ENCODE results near the gene KPNA1. TPM values are rescaled to one million over a fixed set of nuclear protein-coding genes. Genes with fewer than 3 reads are reported as not detected.

The KPNA1 gene
- total RNA-seq, 1 experiment from 2014 or later: 104 TPM

DNA sequence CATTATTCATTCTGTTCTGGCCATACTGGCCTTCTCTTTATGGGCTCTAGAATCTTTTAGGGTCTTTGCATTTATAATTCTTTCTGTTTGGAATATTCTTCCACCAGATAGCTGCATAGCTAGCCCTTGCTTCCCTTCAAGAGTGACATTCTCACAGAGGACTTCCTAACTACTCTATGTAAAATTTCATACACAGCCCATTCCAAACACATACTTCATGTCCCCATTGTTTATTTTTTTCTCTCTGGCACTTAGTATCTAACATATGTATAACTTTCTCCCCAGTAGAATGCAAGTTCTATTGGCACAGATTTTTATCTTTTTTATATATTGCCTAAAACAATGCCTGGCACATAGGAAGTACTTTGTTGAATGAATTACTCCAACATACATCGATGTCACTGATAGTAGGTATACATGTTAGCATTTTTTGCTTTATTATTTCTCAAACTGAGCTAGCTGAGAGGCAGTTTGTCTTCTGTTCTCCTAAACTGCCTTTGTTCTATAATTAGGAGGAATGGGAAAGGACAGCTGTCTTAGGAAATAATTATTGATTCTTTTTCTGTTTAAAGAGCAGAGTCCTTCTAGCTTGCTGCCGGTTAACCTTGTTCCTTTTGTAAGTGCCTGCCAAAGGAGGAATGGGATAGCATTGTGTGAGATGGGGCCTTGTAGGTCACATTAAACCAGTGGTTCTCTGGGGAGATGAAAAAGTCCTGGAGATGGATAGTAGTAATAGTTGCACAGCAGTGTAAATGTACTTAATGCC lies 122.9 kb downstream of the KPNA1 start:
- H3K36me3 Mint-ChIP-seq (ENCODE audit: insufficient read depth, unreplicated experiment): no peaks in the 10 kb centered on the region
- peaks cover 27% of the 10 kb centered on the region for H3K4me1 Mint-ChIP-seq (ENCODE audit: insufficient read depth, unreplicated experiment)
- no peak overlapping the region for H3K27ac Mint-ChIP-seq (ENCODE audit: low read depth, unreplicated experiment)
- TF ChIP-seq, protein P1, sequence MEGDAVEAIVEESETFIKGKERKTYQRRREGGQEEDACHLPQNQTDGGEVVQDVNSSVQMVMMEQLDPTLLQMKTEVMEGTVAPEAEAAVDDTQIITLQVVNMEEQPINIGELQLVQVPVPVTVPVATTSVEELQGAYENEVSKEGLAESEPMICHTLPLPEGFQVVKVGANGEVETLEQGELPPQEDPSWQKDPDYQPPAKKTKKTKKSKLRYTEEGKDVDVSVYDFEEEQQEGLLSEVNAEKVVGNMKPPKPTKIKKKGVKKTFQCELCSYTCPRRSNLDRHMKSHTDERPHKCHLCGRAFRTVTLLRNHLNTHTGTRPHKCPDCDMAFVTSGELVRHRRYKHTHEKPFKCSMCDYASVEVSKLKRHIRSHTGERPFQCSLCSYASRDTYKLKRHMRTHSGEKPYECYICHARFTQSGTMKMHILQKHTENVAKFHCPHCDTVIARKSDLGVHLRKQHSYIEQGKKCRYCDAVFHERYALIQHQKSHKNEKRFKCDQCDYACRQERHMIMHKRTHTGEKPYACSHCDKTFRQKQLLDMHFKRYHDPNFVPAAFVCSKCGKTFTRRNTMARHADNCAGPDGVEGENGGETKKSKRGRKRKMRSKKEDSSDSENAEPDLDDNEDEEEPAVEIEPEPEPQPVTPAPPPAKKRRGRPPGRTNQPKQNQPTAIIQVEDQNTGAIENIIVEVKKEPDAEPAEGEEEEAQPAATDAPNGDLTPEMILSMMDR (IDR thresholded peaks at IDR 0.05; ENCODE audit: unreplicated experiment): no peak
- no TSS peak for BruUV-seq (replicated peaks)
- POLR2A ChIA-PET: interaction anchor here (1.5 to 6.4 kb wide), 3 partner anchors 8 to 43 kb away, joined by 4 to 68 read pairs (median 58); partner anchors contain the start of genes FAM162A, MIX23 and WDR5B
- CTCF ChIA-PET: interaction anchor here (0.6 to 1.3 kb wide), 4 partner anchors 12 to 332 kb away, joined by 3 to 4 read pairs (median 4); no protein-coding TSS in a partner anchor
- no peak overlapping the region for H3K4me3 Mint-ChIP-seq (ENCODE audit: unreplicated experiment)
- no peaks in the 10 kb centered on the region for H3K9me3 Mint-ChIP-seq (ENCODE audit: unreplicated experiment)
- H3K27me3 Mint-ChIP-seq (ENCODE audit: insufficient read depth, unreplicated experiment): no peaks in the 10 kb centered on the region
- intact Hi-C loops (cut with micrococcal nuclease): loop anchor here (5.0 kb wide), 1 partner anchor 170 kb away; the partner anchor contains the start of genes DTX3L and PARP9
- DNase-seq (ENCODE audit: unreplicated experiment): no peak

DNA sequence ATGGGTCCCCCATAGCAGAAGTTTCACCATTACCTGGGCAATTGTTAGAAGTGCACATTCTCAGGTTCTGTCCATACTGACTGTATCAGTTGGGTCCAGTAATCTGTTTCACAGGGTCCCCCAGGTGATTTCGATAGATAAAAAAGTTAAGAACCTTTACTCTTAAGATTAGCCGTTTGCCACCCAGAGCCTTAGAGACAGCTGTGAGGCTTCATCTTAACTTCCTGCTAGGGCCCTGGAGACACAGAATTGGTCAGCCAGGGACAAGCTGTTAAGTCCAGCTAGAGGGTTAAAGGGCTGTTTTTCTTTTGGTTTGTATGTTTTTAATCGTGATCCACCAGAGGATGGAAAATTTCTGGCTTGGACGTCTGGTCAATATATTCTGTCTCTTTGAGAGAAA lies 124.1 kb downstream of the KPNA1 start:
- H3K4me1 Mint-ChIP-seq (ENCODE audit: insufficient read depth, unreplicated experiment): peaks cover 27% of the 10 kb centered on the region
- TF ChIP-seq, protein P1 (IDR thresholded peaks at IDR 0.05; ENCODE audit: unreplicated experiment): no peak
- no peaks in the 10 kb centered on the region for H3K27me3 Mint-ChIP-seq (ENCODE audit: insufficient read depth, unreplicated experiment)
- H3K9me3 Mint-ChIP-seq (ENCODE audit: unreplicated experiment): no peaks in the 10 kb centered on the region
- no peak overlapping the region for H3K4me3 Mint-ChIP-seq (ENCODE audit: unreplicated experiment)
- ChIA-PET POLR2A (interaction anchor here (1.1 to 6.4 kb wide), 3 partner anchors 7 to 25 kb away, joined by 3 to 68 read pairs (median 58); partner anchors contain the start of genes FAM162A, MIX23 and WDR5B), CTCF (interaction anchor here (0.5 to 3.2 kb wide), 8 partner anchors 13 to 1897 kb away, joined by 3 to 13 read pairs (median 4); no protein-coding TSS in a partner anchor)
- no TSS peak for BruUV-seq (replicated peaks)
- intact Hi-C loops (cut with micrococcal nuclease): loop anchor here (5.0 kb wide), 1 partner anchor 172 kb away; the partner anchor contains the start of genes DTX3L and PARP9
- no peak for DNase-seq (ENCODE audit: unreplicated experiment)
- H3K36me3 Mint-ChIP-seq (ENCODE audit: insufficient read depth, unreplicated experiment): no peaks in the 10 kb centered on the region
- H3K27ac Mint-ChIP-seq (ENCODE audit: low read depth, unreplicated experiment): no peak overlapping the region

DNA sequence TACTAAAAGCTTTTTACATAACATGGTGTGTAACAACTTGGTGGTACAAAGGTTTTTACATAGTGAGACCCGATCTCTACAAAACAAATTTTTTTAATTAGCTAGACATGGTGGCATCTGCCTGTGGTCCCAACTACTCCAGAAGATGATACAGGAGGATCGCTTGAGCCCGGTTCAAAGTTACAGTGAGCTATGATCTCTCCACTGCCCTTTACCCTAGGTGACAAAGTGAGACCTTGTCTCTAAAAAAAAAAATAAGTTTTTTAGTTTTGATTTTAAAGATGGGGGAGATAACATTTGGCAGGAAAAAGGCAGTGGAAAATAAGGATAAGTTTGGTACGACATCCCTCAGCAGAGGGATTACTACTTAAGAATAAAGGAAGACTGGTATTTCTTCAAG lies 124.8 kb downstream of the KPNA1 start:
- DNase-seq (ENCODE audit: unreplicated experiment): no peak
- Mint-ChIP-seq H3K9me3 (ENCODE audit: unreplicated experiment) (no peaks in the 10 kb centered on the region), H3K27me3 (ENCODE audit: insufficient read depth, unreplicated experiment) (no peaks in the 10 kb centered on the region), H3K36me3 (ENCODE audit: insufficient read depth, unreplicated experiment) (no peaks in the 10 kb centered on the region), H3K4me1 (ENCODE audit: insufficient read depth, unreplicated experiment) (peaks cover 24% of the 10 kb centered on the region), H3K27ac (ENCODE audit: low read depth, unreplicated experiment) (no peak overlapping the region), H3K4me3 (ENCODE audit: unreplicated experiment) (no peak overlapping the region)
- POLR2A ChIA-PET: interaction anchor here (1.1 to 6.4 kb wide), 2 partner anchors 18 to 26 kb away, joined by 3 to 68 read pairs; partner anchors contain the start of gene WDR5B
- TF ChIP-seq, protein P1 (IDR thresholded peaks at IDR 0.05; ENCODE audit: unreplicated experiment): no peak
- intact Hi-C loops (cut with micrococcal nuclease): loop anchor here (5.0 kb wide), 1 partner anchor 172 kb away; the partner anchor contains the start of genes DTX3L and PARP9
- CTCF ChIA-PET: interaction anchor here (0.5 to 3.2 kb wide), 7 partner anchors 9 to 290 kb away, joined by 3 to 13 read pairs (median 5); no protein-coding TSS in a partner anchor
- BruUV-seq (replicated peaks): no TSS peak

DNA sequence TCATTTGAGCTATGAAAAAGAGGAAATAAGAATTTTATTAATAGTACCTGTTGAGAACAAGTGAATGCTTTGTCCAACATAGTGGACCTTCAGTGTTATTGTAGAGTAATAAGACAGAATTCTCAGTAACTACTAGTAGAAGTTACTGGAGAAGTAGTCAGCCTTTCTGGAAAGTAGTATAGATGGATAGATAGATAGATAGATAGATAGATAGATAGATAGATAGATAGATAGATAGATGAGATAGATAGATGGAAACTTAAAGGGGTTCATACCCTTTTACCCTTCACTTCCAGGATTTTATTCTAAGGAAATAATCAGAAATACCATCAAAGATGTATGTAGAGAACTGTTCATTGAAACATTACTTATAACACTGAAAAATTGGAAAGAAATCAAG lies 125.5 kb downstream of the KPNA1 start:
- intact Hi-C loops (cut with micrococcal nuclease): no loop called here
- CTCF ChIA-PET: interaction anchor here (0.6 to 3.2 kb wide), 4 partner anchors 23 to 933 kb away, joined by 3 to 13 read pairs (median 6); no protein-coding TSS in a partner anchor
- Mint-ChIP-seq H3K27ac (ENCODE audit: low read depth, unreplicated experiment) (no peak overlapping the region), H3K9me3 (ENCODE audit: unreplicated experiment) (no peaks in the 10 kb centered on the region), H3K4me3 (ENCODE audit: unreplicated experiment) (no peak overlapping the region), H3K36me3 (ENCODE audit: insufficient read depth, unreplicated experiment) (no peaks in the 10 kb centered on the region), H3K4me1 (ENCODE audit: insufficient read depth, unreplicated experiment) (peaks cover 17% of the 10 kb centered on the region), H3K27me3 (ENCODE audit: insufficient read depth, unreplicated experiment) (no peaks in the 10 kb centered on the region)
- BruUV-seq (replicated peaks): no TSS peak
- no peak for DNase-seq (ENCODE audit: unreplicated experiment)
- POLR2A ChIA-PET: interaction anchor here (0.6 to 6.4 kb wide), 3 partner anchors 18 to 407 kb away, joined by 3 to 68 read pairs (median 3); partner anchors contain the start of gene WDR5B
- TF ChIP-seq, protein P1 (IDR thresholded peaks at IDR 0.05; ENCODE audit: unreplicated experiment): no peak

All from MCF 10A (cell line).